H9 (cell line): ENCODE measurements around the gene C3orf20. TPM values are rescaled to one million over a fixed set of nuclear protein-coding genes. Genes with fewer than 3 reads are reported as not detected.

Experiments used
- DNase-seq: peaks from one replicate; pipeline ENCODE4 v3.0.0-alpha.2; 2017
- H2AFZ ChIP-seq: one replicate; pipeline ENCODE4 v1.6.1; 2013; ENCODE audit warnings: mild to moderate bottlenecking, low read length, control low read depth, moderate library complexity
- H2AK5ac ChIP-seq: 2 replicates; pipeline ENCODE4 v1.6.1; 2013; ENCODE audit warnings: low read length, control low read depth, mixed read lengths; ENCODE audit not compliant: insufficient read length
- H2BK120ac ChIP-seq: one replicate; pipeline ENCODE4 v1.6.1; 2013; ENCODE audit warnings: low read depth, mild to moderate bottlenecking, low read length, control low read depth, inconsistent platforms; ENCODE audit not compliant: poor library complexity, severe bottlenecking
- H2BK12ac ChIP-seq: 2 replicates; pipeline ENCODE4 v1.6.1; 2013; ENCODE audit warnings: low read length, control low read depth, mixed read lengths, low read depth; ENCODE audit not compliant: insufficient read length
- H2BK15ac ChIP-seq: 2 replicates; pipeline ENCODE4 v1.6.1; 2013; ENCODE audit warnings: low read depth, low read length, control low read depth
- H2BK20ac ChIP-seq: one replicate; pipeline ENCODE4 v1.6.1; 2013; ENCODE audit warnings: low read depth, mild to moderate bottlenecking, low read length, control low read depth, inconsistent platforms; ENCODE audit not compliant: poor library complexity, severe bottlenecking
- H2BK5ac ChIP-seq: 2 replicates; pipeline ENCODE4 v1.6.1; 2013; ENCODE audit warnings: low read length, control low read depth, mixed read lengths; ENCODE audit not compliant: insufficient read length
- H3K14ac ChIP-seq: 2 replicates; pipeline ENCODE4 v1.6.1; 2013; ENCODE audit warnings: low read length, control low read depth; ENCODE audit not compliant: insufficient read depth
- H3K18ac ChIP-seq: 2 replicates; pipeline ENCODE4 v1.6.1; 2013; ENCODE audit warnings: low read depth, mild to moderate bottlenecking, mixed read lengths, low read length, control low read depth; ENCODE audit not compliant: insufficient read length
- H3K23ac ChIP-seq: 2 replicates; pipeline ENCODE4 v1.6.1; 2013; ENCODE audit warnings: low read length, control low read depth, mixed read lengths, low read depth; ENCODE audit not compliant: insufficient read length
- H3K23me2 ChIP-seq: 2 replicates; pipeline ENCODE4 v1.6.1; 2013; ENCODE audit warnings: low read depth, mild to moderate bottlenecking, mixed read lengths, low read length, control low read depth; ENCODE audit not compliant: insufficient read length, poor library complexity, severe bottlenecking
- H3K27ac ChIP-seq: 2 replicates; pipeline ENCODE4 v1.5.1; 2013; ENCODE audit warnings: low read length, control low read depth, mixed read lengths, low read depth; ENCODE audit not compliant: insufficient read length
- H3K27me3 ChIP-seq: 2 replicates; pipeline ENCODE4 v1.6.1; 2013; ENCODE audit warnings: low read length, control low read depth, inconsistent platforms; ENCODE audit not compliant: insufficient read depth
- H3K4ac ChIP-seq: 2 replicates; pipeline ENCODE4 v1.6.1; 2013; ENCODE audit warnings: low read depth, mild to moderate bottlenecking, control low read depth, inconsistent platforms, low read length, moderate library complexity
- H3K4me1 ChIP-seq: 2 replicates; pipeline ENCODE4 v1.6.1; 2013; ENCODE audit warnings: low read length, control low read depth, inconsistent platforms; ENCODE audit not compliant: insufficient read depth
- H3K4me2 ChIP-seq: 2 replicates; pipeline ENCODE4 v1.6.1; 2013; ENCODE audit warnings: low read length, control low read depth, mixed read lengths; ENCODE audit not compliant: insufficient read length, insufficient read depth
- H3K56ac ChIP-seq: 2 replicates; pipeline ENCODE4 v1.6.1; 2013; ENCODE audit warnings: low read depth, mild to moderate bottlenecking, mixed read lengths, low read length, control low read depth; ENCODE audit not compliant: insufficient read length
- H3K79me1 ChIP-seq: 2 replicates; pipeline ENCODE4 v1.6.1; 2013; ENCODE audit warnings: low read depth, mild to moderate bottlenecking, moderate library complexity, low read length, control low read depth, inconsistent platforms; ENCODE audit not compliant: insufficient read depth, poor library complexity, severe bottlenecking
- H3K79me2 ChIP-seq: 2 replicates; pipeline ENCODE4 v1.6.1; 2013; ENCODE audit warnings: low read length, control low read depth, inconsistent platforms; ENCODE audit not compliant: insufficient read depth
- H3K9ac ChIP-seq: 2 replicates; pipeline ENCODE4 v1.6.1; 2013; ENCODE audit warnings: low read length, control low read depth, mixed read lengths; ENCODE audit not compliant: insufficient read length; ENCODE audit errors: extremely low read depth
- H3K9me3 ChIP-seq: one replicate; pipeline ENCODE4 v1.6.1; 2013; ENCODE audit warnings: low read depth, low read length, inconsistent platforms; ENCODE audit not compliant: control insufficient read depth
- H3T11ph ChIP-seq: one replicate; pipeline ENCODE4 v1.6.1; 2013; ENCODE audit warnings: mild to moderate bottlenecking, low read length, control low read depth, inconsistent platforms
- H4K20me1 ChIP-seq: one replicate; pipeline ENCODE4 v1.6.1; 2013; ENCODE audit not compliant: control insufficient read depth, insufficient read length, insufficient read depth
- H4K5ac ChIP-seq: 2 replicates; pipeline ENCODE4 v1.6.1; 2013; ENCODE audit warnings: low read depth, mild to moderate bottlenecking, mixed read lengths, low read length, control low read depth; ENCODE audit not compliant: insufficient read length
- H4K8ac ChIP-seq: replicated peaks from 2 replicates; pipeline ENCODE4 v1.6.1; 2013; ENCODE audit warnings: low read length, control low read depth, mixed read lengths, low read depth; ENCODE audit not compliant: insufficient read length
- H4K91ac ChIP-seq: 2 replicates; pipeline ENCODE4 v1.6.1; 2013; ENCODE audit warnings: low read depth, mild to moderate bottlenecking, moderate library complexity, mixed read lengths, low read length, control low read depth; ENCODE audit not compliant: insufficient read length
- H3K27ac Mint-ChIP-seq, 3 experiments: 2 replicates in 2 of 3; 3 replicates in 1 of 3; pipeline ENCODE4 v1.8.0; 2020 to 2021; ENCODE audit warnings: mixed read lengths in 3 of 3, mild to moderate bottlenecking in 1 of 3, moderate library complexity in 1 of 3
- H3K27me3 Mint-ChIP-seq: 2 replicates; pipeline ENCODE4 v1.8.0; 2021; ENCODE audit warnings: low read depth, mild to moderate bottlenecking, moderate library complexity, mixed read lengths
- H3K36me3 Mint-ChIP-seq, 3 experiments: 2 replicates in 2 of 3; 3 replicates in 1 of 3; pipeline ENCODE4 v1.8.0; 2020 to 2021; ENCODE audit warnings: low read depth in 3 of 3, mixed read lengths in 3 of 3; ENCODE audit not compliant: insufficient read depth in 1 of 3
- H3K4me1 Mint-ChIP-seq, 2 experiments: 2 replicates each; pipeline ENCODE4 v1.8.0; 2020; ENCODE audit warnings: mixed read lengths in 2 of 2
- H3K4me3 Mint-ChIP-seq, 2 experiments: 2 replicates in 1 of 2; 3 replicates in 1 of 2; pipeline ENCODE4 v1.8.0; 2020 to 2021; ENCODE audit warnings: mild to moderate bottlenecking in 2 of 2, mixed read lengths in 2 of 2, moderate library complexity in 1 of 2
- H3K9me3 Mint-ChIP-seq, 2 experiments: 2 replicates in 1 of 2; 3 replicates in 1 of 2; pipeline ENCODE4 v1.8.0; 2020; ENCODE audit warnings: mild to moderate bottlenecking in 2 of 2, mixed read lengths in 2 of 2, moderate library complexity in 1 of 2
- CTCF ChIP-seq: fragments of 200-600 bp; sonication (generic); conservative IDR thresholded peaks from 3 replicates; pipeline ENCODE4 v1.8.0; 2021; ENCODE audit warnings: antibody characterized with exemption, mild to moderate bottlenecking
- WGBS: extraction: QIAGEN DNeasy Blood & Tissue Kit; methylation state at CpG from one replicate; pipeline ENCODE4 v1.1.7; 2013; ENCODE audit warnings: missing lambda C conversion rate, low lambda C conversion rate, mixed read lengths; ENCODE audit not compliant: insufficient read length; ENCODE audit errors: extremely low coverage; 5-methylcytosine and 5-hydroxymethylcytosine counted together
- total RNA-seq: library from RNA; stranded (reverse); gene quantifications from 2 replicates; pipeline ENCODE4 v1.2.1, GENCODE V29; 2021

The C3orf20 gene
- total RNA-seq, 1 experiment from 2014 or later, result not detected

GRCh38 chr3:14779069-14779685 lies 104.2 kb downstream of the C3orf20 start:
- no CpG with 5 or more reads among the region's 2 CpGs for WGBS
- H3K14ac ChIP-seq, result no peak overlapping the region

More at GRCh38 chr3:14779069-14779685, 104.2 kb downstream of the C3orf20 start:
- H3K56ac ChIP-seq, result no peak overlapping the region
- no peak overlapping the region for H4K5ac ChIP-seq
- no peak for TF ChIP-seq CTCF
- no peak overlapping the region for H3K4ac ChIP-seq
- H2BK5ac ChIP-seq, result no peak overlapping the region
- Mint-ChIP-seq H3K27ac (no peak overlapping the region), H3K4me1 (peaks cover 10 to 26% of the 10 kb centered on the region in 2 experiments), H3K9me3 (peaks cover 6 to 12% of the 10 kb centered on the region in 2 experiments; a peak in 4 of 5 replicates), H3K36me3 (0 out of 7 replicates have a peak, but pooled peaks cover 0 to 6% (median 0%) of the 10 kb centered on the region in 3 experiments), H3K4me3 (no peak overlapping the region), H3K27me3 (no peaks in the 10 kb centered on the region; the same call in 1 of the 2 replicates)
- H4K20me1 ChIP-seq, result no peaks in the 10 kb centered on the region
- H3K79me1 ChIP-seq, result no peaks in the 10 kb centered on the region
- no peak overlapping the region for H2AK5ac ChIP-seq
- H3K9me3 ChIP-seq, result no peaks in the 10 kb centered on the region
- H2BK120ac ChIP-seq, result no peak overlapping the region
- no peaks in the 10 kb centered on the region for H3K27me3 ChIP-seq
- no peak overlapping the region for H3K23ac ChIP-seq
- no peak overlapping the region for H2BK15ac ChIP-seq
- no peak overlapping the region for H2BK20ac ChIP-seq
- H2AFZ ChIP-seq, result no peak overlapping the region
- no peaks in the 10 kb centered on the region for H3K79me2 ChIP-seq
- H3K4me2 ChIP-seq, result no peak overlapping the region
- H3K27ac ChIP-seq, result no peak overlapping the region
- no peak overlapping the region for H4K8ac ChIP-seq
- no peak overlapping the region for H4K91ac ChIP-seq
- no peak overlapping the region for H3K18ac ChIP-seq
- H2BK12ac ChIP-seq, result no peak overlapping the region
- no peaks in the 10 kb centered on the region for H3K23me2 ChIP-seq
- DNase-seq, result no peak
- H3K9ac ChIP-seq, result no peak overlapping the region
- no peaks in the 10 kb centered on the region for H3K4me1 ChIP-seq
- H3T11ph ChIP-seq, result no peak overlapping the region
